Measurements from ENCODE around the gene GP1BB. TPM values are rescaled to one million over a fixed set of nuclear protein-coding genes. Genes with fewer than 3 reads are reported as not detected.

The GP1BB gene
- total RNA-seq, 1 donor from 2014 or later: 34.1 TPM

DNA sequence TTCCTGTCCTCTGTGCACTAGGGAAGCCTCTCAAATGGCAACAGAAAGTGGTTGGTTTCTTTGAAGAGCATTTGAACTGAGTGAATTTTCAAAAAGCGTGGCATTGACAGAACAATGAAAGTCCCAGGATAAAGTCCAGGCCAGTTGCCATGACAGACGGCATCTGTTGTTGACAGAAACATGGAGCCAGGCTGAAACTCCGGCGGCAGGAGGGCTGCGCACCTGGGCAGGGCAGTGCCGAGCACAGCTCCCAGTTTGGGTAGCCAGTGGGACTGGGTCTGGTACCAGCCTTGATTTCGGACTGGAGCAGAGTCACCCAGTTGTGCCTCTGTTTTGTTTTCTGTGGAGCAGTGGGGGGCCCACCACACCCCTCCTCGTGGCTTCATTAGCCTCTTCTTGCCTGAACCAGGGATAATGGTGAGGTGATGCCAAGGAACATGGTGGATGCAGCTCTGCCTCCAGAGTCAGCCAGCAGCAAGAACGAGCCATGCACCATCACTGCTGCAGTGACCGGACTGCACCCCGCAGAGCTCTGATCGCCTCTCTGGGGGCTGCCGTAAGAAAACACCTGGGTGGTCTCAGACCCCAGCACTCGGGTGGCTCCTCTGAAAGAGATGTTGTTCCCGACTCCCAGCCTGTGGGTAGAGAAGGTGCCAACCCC, 18.9 kb upstream of the GP1BB start:
- no peak overlapping the region for H3K27ac Mint-ChIP-seq (ENCODE audit: unreplicated experiment)
- H3K9me3 Mint-ChIP-seq (ENCODE audit: unreplicated experiment): no peaks in the 10 kb centered on the region
- H3K4me3 Mint-ChIP-seq (ENCODE audit: unreplicated experiment): no peak overlapping the region
- no peaks in the 10 kb centered on the region for H3K36me3 Mint-ChIP-seq (ENCODE audit: unreplicated experiment)
- TF ChIP-seq, protein P1, sequence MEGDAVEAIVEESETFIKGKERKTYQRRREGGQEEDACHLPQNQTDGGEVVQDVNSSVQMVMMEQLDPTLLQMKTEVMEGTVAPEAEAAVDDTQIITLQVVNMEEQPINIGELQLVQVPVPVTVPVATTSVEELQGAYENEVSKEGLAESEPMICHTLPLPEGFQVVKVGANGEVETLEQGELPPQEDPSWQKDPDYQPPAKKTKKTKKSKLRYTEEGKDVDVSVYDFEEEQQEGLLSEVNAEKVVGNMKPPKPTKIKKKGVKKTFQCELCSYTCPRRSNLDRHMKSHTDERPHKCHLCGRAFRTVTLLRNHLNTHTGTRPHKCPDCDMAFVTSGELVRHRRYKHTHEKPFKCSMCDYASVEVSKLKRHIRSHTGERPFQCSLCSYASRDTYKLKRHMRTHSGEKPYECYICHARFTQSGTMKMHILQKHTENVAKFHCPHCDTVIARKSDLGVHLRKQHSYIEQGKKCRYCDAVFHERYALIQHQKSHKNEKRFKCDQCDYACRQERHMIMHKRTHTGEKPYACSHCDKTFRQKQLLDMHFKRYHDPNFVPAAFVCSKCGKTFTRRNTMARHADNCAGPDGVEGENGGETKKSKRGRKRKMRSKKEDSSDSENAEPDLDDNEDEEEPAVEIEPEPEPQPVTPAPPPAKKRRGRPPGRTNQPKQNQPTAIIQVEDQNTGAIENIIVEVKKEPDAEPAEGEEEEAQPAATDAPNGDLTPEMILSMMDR (IDR thresholded peaks at IDR 0.05): no peak
- no peak for DNase-seq (ENCODE audit: extremely low spot score, unreplicated experiment)
- peaks cover 6% of the 10 kb centered on the region for H3K4me1 Mint-ChIP-seq (ENCODE audit: unreplicated experiment)
- no peaks in the 10 kb centered on the region for H3K27me3 Mint-ChIP-seq (ENCODE audit: unreplicated experiment)

DNA sequence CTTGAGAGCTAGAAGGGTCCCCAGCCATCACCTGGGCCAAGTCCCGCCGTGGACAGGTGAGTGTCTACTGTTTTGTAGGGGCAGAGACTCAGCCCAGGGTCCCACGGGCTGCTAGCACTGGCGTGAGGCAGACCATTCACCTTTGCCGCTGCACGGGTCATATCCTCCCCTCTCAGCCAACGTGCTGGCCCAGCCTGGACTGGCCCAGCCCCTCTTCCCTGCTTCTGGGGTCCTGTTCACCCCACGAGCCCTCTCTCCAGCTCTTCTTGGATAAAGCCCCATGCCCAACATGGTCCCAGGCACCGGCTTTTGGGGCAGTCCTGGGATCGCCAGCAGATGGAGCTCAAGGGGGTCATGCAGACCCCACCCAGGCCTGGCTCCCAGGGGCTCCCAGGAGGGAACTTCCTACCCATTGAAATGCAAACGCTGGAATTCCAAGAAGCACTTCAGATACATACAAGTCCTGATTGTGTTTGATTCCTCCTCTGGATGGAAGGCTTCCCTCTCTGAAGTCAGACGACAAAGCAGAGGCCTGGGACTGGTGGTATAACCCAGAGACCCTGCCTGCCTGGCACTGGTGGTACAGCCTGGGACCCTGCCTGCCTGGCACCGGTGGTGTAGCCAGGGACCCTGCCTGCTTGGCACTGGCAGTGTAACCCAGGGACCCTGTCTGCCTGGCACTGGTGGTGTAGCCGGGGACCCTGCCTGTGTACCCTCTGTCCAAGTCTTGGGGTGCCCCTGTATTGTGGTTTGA, 18.0 kb upstream of the GP1BB start:
- Mint-ChIP-seq H3K4me1 (ENCODE audit: unreplicated experiment) (peaks cover 10% of the 10 kb centered on the region), H3K9me3 (ENCODE audit: unreplicated experiment) (no peaks in the 10 kb centered on the region), H3K27ac (ENCODE audit: unreplicated experiment) (no peak overlapping the region), H3K36me3 (ENCODE audit: unreplicated experiment) (no peaks in the 10 kb centered on the region), H3K4me3 (ENCODE audit: unreplicated experiment) (no peak overlapping the region), H3K27me3 (ENCODE audit: unreplicated experiment) (no peaks in the 10 kb centered on the region)
- no peak for DNase-seq (ENCODE audit: extremely low spot score, unreplicated experiment)
- TF ChIP-seq, protein P1 (IDR thresholded peaks at IDR 0.05): peak; percentile 24

DNA sequence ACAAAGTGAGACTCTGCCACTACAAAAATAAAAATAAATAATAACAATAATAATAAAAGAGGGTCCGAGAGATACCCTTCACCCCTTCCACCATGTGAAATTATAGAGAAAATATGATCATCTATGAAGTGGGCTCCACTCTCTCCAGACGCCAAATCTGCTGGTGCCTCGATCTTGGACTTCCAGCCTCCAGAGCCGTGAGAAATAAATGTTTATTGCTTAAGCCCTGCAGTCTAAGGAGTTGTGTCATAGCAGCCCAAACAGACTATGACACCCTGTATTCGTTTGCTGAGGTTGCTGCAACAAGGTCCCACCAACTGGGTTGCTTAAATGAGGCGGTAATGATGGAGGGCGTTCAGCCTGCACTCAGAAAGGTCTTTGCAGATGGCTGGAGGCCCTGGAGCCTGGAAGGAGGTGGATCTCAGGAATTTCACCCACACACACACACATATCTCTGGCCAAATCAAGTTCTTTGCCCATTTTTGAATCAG, 16.6 kb upstream of the GP1BB start:
- H3K9me3 Mint-ChIP-seq (ENCODE audit: unreplicated experiment): no peaks in the 10 kb centered on the region
- H3K27me3 Mint-ChIP-seq (ENCODE audit: unreplicated experiment): no peaks in the 10 kb centered on the region
- no peak for DNase-seq (ENCODE audit: extremely low spot score, unreplicated experiment)
- H3K4me1 Mint-ChIP-seq (ENCODE audit: unreplicated experiment): peaks cover 10% of the 10 kb centered on the region
- H3K4me3 Mint-ChIP-seq (ENCODE audit: unreplicated experiment): no peak overlapping the region
- no peak overlapping the region for H3K27ac Mint-ChIP-seq (ENCODE audit: unreplicated experiment)
- TF ChIP-seq, protein P1 (IDR thresholded peaks at IDR 0.05): no peak
- no peaks in the 10 kb centered on the region for H3K36me3 Mint-ChIP-seq (ENCODE audit: unreplicated experiment)

DNA sequence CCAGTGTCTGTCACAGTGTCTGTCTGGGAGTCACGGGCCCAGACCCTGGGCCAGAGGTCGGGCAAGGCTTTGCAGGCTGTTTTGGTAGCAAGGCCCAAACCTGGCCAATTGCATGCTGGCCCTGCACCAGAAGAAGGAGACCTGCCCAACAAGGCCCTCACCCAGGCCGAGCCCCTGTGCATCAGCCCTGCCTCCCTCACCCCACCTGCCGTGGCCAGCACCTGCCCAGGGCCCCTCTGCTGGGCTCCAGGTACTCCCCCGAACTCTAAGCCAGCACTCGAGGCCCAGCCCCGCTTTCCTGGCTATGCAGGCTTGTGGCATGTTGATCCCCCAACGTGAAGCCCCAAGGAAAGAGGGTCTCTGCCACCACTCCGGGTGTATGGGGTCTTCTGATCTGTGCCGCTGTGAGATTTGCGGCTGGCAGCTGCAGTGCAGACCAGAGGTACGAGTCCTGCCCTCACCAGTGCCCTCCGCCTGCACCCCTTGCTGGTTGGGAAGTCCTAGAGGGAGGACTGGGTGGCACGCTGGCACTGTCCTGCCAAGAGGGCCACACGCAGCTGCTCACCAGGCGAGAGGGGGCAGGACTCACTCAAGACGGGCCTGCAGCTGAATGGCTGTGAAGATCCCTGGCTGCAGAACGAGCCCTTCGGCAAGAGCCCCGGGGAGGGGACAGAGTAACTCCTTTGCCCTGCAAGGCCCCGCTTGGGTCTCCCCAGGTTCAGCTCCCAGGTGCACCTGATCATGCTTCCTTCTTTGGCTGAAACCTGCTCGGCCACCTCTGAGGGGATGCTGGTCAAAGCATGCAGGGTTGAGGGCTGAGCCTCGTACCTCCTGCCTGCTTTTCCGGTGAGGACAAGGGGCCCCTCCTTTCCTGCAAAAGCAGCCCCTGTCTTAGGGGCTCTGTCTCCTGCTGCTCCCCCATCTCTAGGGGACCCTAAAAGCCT, 15.7 kb upstream of the GP1BB start:
- H3K27me3 Mint-ChIP-seq (ENCODE audit: unreplicated experiment): no peaks in the 10 kb centered on the region
- no peaks in the 10 kb centered on the region for H3K36me3 Mint-ChIP-seq (ENCODE audit: unreplicated experiment)
- no peak overlapping the region for H3K27ac Mint-ChIP-seq (ENCODE audit: unreplicated experiment)
- no peaks in the 10 kb centered on the region for H3K9me3 Mint-ChIP-seq (ENCODE audit: unreplicated experiment)
- H3K4me3 Mint-ChIP-seq (ENCODE audit: unreplicated experiment): no peak overlapping the region
- peaks cover 12% of the 10 kb centered on the region for H3K4me1 Mint-ChIP-seq (ENCODE audit: unreplicated experiment)
- no peak for DNase-seq (ENCODE audit: extremely low spot score, unreplicated experiment)
- TF ChIP-seq, protein P1 (IDR thresholded peaks at IDR 0.05): no peak
